ENCODE data around the gene KCTD1.

DNA sequence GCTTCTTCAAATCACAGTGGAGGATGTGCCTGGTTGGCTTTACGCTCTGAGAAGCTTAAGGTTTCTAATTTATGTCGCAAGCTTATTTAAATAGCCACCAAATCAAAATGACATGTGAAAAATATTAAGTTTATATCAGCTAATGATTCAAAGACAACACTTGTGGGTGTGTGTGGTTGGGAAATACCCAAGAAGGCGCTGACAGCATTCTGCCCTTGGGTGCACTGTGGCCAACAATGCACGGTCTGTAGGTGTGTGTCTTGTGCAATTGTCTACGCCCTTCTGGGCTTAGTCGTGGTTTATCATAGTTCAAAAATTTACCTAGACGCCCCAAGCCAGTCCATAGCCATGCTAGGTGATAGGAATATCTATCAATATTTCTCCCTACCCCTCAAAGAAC is 60.9 kb downstream of the KCTD1 start:
- TF ChIP-seq, protein P1, sequence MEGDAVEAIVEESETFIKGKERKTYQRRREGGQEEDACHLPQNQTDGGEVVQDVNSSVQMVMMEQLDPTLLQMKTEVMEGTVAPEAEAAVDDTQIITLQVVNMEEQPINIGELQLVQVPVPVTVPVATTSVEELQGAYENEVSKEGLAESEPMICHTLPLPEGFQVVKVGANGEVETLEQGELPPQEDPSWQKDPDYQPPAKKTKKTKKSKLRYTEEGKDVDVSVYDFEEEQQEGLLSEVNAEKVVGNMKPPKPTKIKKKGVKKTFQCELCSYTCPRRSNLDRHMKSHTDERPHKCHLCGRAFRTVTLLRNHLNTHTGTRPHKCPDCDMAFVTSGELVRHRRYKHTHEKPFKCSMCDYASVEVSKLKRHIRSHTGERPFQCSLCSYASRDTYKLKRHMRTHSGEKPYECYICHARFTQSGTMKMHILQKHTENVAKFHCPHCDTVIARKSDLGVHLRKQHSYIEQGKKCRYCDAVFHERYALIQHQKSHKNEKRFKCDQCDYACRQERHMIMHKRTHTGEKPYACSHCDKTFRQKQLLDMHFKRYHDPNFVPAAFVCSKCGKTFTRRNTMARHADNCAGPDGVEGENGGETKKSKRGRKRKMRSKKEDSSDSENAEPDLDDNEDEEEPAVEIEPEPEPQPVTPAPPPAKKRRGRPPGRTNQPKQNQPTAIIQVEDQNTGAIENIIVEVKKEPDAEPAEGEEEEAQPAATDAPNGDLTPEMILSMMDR (IDR thresholded peaks at IDR 0.05), result no peak
- no peak for TF ChIP-seq POLR2A (IDR thresholded peaks at IDR 0.05)
